GM18951 (cell line): ENCODE results near the gene KCNMA1.

Source experiments
- POLR2A ChIP-seq: IDR thresholded peaks from 4 replicates; pipeline ENCODE4 v1.6.1; 2011; ENCODE audit warnings: mild to moderate bottlenecking; ENCODE audit not compliant: insufficient read length, insufficient read depth; ENCODE audit errors: extremely low read depth
- in situ Hi-C: fragments of 300-500 bp; cut with MboI; formaldehyde crosslinking; loops from one replicate; pipeline ENCODE4 v1.12.0; 2022; ENCODE audit warnings: low sequenced_read_pairs, mixed read lengths, inconsistent platforms; ENCODE audit not compliant: unreplicated experiment

KCNMA1 gene

GRCh38 chr10:77207182-77207827, 430.3 kb downstream of the KCNMA1 start:
- TF ChIP-seq POLR2A = no peak
- in situ Hi-C loops = no loop called here

GRCh38 chr10:77205135-77205534, 432.5 kb downstream of the KCNMA1 start:
- TF ChIP-seq POLR2A = no peak
- in situ Hi-C loops = no loop called here

- TF ChIP-seq POLR2A = no peak
- in situ Hi-C loops = no loop called here
These were observed 433.4 kb downstream of the KCNMA1 start for GRCh38 chr10:77204171-77204570.

DNA sequence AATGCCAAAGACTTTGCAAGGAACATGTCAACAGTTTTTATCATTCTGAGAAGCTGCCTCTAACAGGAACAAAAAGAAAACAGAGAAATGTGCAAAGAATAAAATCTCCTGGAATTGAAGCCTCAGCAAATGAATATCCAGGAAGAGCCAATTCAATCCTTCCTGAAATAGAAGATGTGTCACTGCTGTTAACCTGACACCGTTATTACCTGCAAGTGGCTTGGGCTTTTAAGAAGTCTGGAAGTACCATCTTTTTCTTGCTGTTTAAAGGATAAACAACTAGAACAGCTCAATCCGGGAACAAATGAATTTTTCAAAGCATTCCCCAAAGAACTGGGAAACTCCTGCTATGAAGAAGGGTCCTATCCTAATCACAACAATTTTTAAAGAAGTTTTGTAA, 434.8 kb downstream of the KCNMA1 start:
- in situ Hi-C loops = no loop called here
- TF ChIP-seq POLR2A = no peak

DNA sequence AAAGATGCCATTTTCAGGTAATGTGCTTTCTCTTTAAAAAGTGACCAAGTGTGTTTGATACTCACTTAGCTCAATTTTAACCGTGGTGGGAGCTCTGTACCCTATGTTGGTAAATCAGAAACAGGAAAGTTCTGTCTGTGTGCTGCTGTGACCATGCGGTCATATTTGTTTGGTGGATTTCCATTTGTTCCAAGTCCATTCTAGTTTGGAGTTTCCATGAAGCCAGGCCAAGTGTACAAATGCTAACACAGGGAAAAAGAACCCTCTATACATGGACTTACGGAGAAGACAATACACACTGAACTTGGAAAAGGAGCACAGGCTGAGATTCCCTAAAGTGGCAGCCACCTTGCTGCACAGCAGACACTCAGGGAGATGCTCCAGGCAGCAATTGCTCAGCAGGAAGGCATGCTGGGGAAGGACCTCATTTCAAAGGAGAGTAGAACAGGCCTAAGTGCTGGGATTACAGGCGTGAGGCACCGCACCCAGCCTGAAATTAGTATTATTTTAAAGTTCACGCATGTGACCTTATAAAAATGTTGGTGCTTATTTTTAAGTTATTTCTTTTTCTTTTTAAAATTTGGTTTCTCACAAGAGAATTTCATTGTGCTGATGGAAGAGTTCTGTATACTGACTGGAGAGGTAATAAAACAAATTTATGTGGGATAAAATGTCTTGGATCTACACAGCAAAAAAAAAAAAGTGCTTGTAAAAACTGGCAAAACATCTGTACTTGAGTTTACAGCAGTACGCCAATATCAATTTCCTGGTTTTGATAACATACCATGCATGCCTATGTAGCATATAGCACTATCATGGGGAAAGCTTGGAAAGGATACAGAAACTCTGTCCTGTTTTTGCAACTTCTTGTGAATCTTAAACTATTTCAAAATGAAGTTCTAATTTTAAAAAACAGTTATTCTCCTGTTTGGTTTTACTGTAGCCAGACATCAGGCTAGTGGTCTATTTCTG, 436.2 kb downstream of the KCNMA1 start:
- TF ChIP-seq POLR2A = no peak
- in situ Hi-C loops = no loop called here

GRCh38 chr10:77197544-77197943, 440.1 kb downstream of the KCNMA1 start:
- in situ Hi-C loops = no loop called here
- TF ChIP-seq POLR2A = no peak

GRCh38 chr10:77196614-77197013, 441.0 kb downstream of the KCNMA1 start:
- in situ Hi-C loops = no loop called here
- no peak for TF ChIP-seq POLR2A

DNA sequence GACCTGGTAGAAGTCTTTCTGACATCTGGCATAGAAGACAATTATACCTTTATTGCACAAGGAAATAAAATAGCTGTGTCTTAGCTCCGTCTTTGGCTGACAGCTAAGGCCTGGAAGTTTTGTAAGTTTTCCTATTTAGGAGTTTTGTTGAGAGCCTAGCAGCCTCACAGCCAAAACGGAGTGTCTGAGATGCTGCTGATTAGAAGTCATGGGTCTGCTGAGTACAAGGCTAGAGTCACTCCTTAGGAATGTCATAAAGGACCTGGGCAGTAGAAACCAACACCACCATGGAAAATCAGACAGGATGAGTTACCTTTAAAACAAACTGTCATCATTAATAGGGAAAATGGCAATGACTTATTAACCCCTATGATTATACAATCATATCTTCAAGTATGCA, 442.5 kb downstream of the KCNMA1 start:
- TF ChIP-seq POLR2A = no peak
- in situ Hi-C loops = no loop called here

DNA sequence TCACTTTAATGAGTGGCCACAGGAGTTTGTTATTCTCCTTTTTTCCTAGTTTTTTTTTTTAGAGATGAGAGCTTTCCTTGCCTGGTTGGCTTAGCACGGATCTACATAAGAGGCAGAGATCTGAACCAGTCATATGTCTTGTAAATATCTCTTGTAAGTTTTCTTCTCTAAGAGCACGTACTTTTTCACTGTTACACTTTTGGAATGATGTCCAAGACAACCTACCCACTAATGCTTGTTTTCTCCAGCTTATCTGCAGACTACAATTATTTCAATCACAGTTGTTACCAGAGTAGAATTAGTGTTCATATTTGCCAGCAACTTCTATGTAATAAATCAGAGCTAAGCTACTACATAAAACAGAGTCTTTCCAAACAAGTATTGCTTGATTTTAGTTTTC, 444.6 kb downstream of the KCNMA1 start:
- in situ Hi-C loops = no loop called here
- no peak for TF ChIP-seq POLR2A

DNA sequence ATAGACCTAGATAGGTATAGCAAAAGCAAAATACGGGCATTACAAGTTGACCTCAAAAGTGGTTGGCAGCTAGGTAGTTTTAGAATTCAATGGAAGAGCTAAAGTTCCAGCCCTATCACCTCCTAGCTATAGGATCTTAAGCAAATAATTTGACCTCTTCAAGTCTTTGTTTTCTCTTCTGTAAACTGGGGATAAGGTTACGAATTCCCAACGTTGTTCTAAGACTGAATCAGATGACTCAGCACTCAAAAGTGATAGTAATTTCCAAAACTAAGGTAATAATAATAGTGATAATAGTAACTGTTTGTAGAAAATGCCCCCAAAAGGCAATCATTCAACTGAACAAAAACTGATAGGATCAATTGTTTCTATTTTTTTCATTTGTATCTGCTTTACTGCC, 445.2 kb downstream of the KCNMA1 start:
- in situ Hi-C loops = no loop called here
- no peak for TF ChIP-seq POLR2A

DNA sequence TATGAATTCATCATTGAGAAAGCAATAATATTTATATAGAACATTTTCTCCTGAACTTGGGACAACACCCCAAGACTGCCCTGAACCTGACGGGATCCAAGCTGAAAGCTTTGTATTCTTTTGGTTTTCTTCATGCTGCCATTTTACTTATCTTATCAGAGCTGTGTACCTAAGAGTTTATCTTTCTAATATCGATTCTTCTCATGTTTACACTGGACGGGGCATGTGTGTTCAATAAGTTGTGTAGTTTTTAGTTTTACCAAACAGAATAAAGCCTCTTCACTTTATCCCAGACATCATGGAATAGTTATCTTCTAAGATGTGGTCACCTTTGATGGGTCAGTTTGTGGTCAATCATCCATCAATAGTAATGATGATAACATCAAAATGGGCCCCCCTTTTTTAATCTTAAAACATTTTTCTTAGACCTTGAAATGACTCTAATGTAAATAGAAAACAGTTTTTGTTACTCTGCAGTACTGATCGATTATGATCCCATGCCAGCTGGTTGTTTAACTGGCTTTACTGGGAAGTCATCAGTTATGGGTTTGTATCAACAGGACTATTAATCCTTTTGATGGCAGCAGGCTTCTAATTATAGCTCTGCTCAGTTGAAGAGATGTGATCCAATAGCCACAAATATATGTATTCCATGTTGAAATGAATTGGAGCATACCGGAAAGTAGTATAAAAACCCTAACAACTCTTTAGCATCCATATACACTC, 446.1 kb downstream of the KCNMA1 start:
- no peak for TF ChIP-seq POLR2A
- in situ Hi-C loops = no loop called here

DNA sequence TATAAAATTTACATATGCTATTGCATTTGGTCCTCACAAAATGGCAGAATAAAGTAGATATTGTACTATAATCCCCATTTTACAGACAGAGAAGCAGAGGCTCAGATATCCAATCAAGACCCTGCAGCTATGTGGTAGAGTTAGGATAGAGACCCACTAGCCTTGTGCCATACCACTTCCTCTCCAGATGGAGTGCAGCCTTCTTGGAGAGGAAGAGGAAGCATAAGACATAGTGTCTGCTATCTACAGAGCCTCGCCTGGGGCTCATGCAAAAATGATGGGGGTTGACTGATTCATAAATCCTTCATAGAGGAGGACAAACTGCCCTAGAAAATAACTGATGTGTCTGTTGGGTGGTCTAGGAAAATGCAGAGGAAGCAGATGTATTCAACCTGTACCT, 447.3 kb downstream of the KCNMA1 start:
- TF ChIP-seq POLR2A = no peak
- in situ Hi-C loops = no loop called here

DNA sequence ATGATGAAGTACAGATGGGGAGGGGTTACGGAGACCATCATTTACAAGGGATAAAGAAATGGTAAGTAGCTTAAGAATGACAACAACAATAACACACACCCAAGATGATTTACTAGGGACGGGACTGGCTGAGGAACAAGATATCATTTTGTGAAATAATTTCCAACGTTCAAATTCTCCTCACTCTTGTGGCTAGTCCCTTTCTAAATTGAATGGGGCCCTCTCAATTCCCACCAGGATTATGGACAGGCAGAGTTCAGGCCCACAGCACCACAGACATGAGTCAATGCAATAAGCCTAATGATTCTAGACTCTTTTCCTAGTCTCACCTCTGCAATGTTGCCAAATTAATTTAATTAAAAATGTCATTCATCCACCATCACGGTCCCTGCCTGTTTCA, 448.1 kb downstream of the KCNMA1 start:
- in situ Hi-C loops = no loop called here
- TF ChIP-seq POLR2A = no peak

- in situ Hi-C loops = no loop called here
- no peak for TF ChIP-seq POLR2A
These were observed 448.5 kb downstream of the KCNMA1 start for GRCh38 chr10:77189075-77189474.

- TF ChIP-seq POLR2A = no peak
- in situ Hi-C loops = no loop called here
These were observed 449.1 kb downstream of the KCNMA1 start for GRCh38 chr10:77188521-77188920.
